Lung (tissue), 12 donors: Measurements from ENCODE around the gene TMF1. TPM values are rescaled to one million over a fixed set of nuclear protein-coding genes. Genes with fewer than 3 reads are reported as not detected.

Experiments used
- ATAC-seq: fragments of 200-7000 bp; cut with Tn5 transposase; one replicate; pipeline ENCODE4 v1.9.1; 2020; ENCODE audit warnings: moderate number of reproducible peaks; ENCODE audit not compliant: insufficient read depth, low FRiP score
- DNase-seq, 3 donors: peaks; one replicate each; pipeline ENCODE4 v3.0.0-alpha.2; 2013 to 2017
- H3K27ac ChIP-seq, 2 donors: one replicate each; pipeline ENCODE4 v1.5.1; 2013; ENCODE audit warnings: mild to moderate bottlenecking in 2 of 2, moderate library complexity in 2 of 2, control low read depth in 1 of 2, inconsistent platforms in 1 of 2, low read depth in 1 of 2, low read length in 1 of 2
- H3K27me3 ChIP-seq, 3 donors: one replicate each; pipeline ENCODE4 v1.5.1; 2013; ENCODE audit warnings: low read length in 2 of 3; ENCODE audit not compliant: control insufficient read depth in 3 of 3, insufficient read depth in 3 of 3
- H3K36me3 ChIP-seq, 4 donors: one replicate each; pipeline ENCODE4 v1.5.1; 2013; ENCODE audit warnings: low read length in 4 of 4, mild to moderate bottlenecking in 1 of 4, moderate library complexity in 1 of 4; ENCODE audit not compliant: control insufficient read depth in 4 of 4, insufficient read depth in 4 of 4
- H3K4me1 ChIP-seq, 5 donors: one replicate each; pipeline ENCODE4 v1.5.1; 2013; ENCODE audit warnings: low read length in 5 of 5, mild to moderate bottlenecking in 2 of 5, moderate library complexity in 1 of 5; ENCODE audit not compliant: control insufficient read depth in 5 of 5, insufficient read depth in 5 of 5
- H3K4me3 ChIP-seq: one replicate; pipeline ENCODE4 v1.5.1; 2013; ENCODE audit warnings: mild to moderate bottlenecking, control low read depth, moderate library complexity
- H3K9ac ChIP-seq, 2 donors: one replicate each; pipeline ENCODE4 v1.5.1; 2013; ENCODE audit warnings: low read length in 2 of 2, control low read depth in 1 of 2; ENCODE audit not compliant: insufficient read depth in 1 of 2
- H3K9me3 ChIP-seq, 4 donors: one replicate each; pipeline ENCODE4 v1.5.1; 2013; ENCODE audit warnings: low read length in 3 of 4, mild to moderate bottlenecking in 1 of 4, moderate library complexity in 1 of 4; ENCODE audit not compliant: control insufficient read depth in 4 of 4, insufficient read depth in 3 of 4
- WGBS, 2 donors: extraction: QIAGEN DNeasy Blood & Tissue Kit; methylation state at CpG; one replicate each; pipeline ENCODE4 v1.1.7; 2013; 5-methylcytosine and 5-hydroxymethylcytosine counted together
- polyA plus RNA-seq, 2 donors: library from polyadenylated mRNA; stranded (reverse); fragments of 200-250 nt; gene quantifications; one replicate each; pipeline ENCODE4 v1.2.1, GENCODE V29; 2013
- total RNA-seq, 2 donors: library from RNA; depleted of rRNA in 1 of 2; stranded (reverse); fragments of >200 nt in 1 of 2; gene quantifications; one replicate each; pipeline ENCODE4 v1.2.1, GENCODE V29; 2014 to 2021
- TF ChIP-seq, protein P1 (sequence below): IDR thresholded peaks from 2 replicates; pipeline ENCODE4 v1.5.1; 2012; ENCODE audit warnings: mild to moderate bottlenecking; ENCODE audit errors: control extremely low read depth, extremely low read depth
- donor health status: control.
- donor health status: control.
- donor health status: Bipolar disorder and iron deficiency.
- donor health status: healthy.
- donor health status: DM: yes; HTN: yes; CAD: no.

Gene TMF1
- total and polyA plus RNA-seq, 4 donors, result 9.6 to 84.3 (median 26.1) TPM

DNA sequence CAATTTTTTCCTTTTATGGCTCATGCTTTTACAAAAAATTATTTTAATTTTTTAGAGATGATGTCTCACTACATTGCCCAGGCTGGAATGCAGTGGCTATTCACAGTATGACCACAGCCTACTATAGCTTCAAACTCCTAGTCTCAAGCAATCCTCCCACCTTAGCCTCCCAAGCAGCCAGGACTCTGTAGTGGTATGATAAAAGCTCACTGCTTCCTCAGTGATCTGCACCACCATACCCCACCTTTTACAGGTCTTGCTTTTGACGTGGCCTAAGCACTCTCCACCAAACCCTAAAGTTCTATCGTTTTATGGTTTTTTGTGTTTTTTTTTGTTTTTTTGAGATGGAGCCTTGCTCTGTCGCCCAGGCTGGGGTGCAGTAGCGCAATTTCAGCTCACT is 14.0 kb upstream of the TMF1 start:
- H3K9me3 ChIP-seq, result no peaks in the 10 kb centered on the region
- peaks cover 6 to 22% (median 15%) of the 10 kb centered on the region in 4 donors for H3K36me3 ChIP-seq
- H3K4me1 ChIP-seq, result no peaks in the 10 kb centered on the region
- WGBS, 2 donors, result 77 to 99% methylated on average over 4 of the region's 4 CpGs
- TF ChIP-seq, protein P1, sequence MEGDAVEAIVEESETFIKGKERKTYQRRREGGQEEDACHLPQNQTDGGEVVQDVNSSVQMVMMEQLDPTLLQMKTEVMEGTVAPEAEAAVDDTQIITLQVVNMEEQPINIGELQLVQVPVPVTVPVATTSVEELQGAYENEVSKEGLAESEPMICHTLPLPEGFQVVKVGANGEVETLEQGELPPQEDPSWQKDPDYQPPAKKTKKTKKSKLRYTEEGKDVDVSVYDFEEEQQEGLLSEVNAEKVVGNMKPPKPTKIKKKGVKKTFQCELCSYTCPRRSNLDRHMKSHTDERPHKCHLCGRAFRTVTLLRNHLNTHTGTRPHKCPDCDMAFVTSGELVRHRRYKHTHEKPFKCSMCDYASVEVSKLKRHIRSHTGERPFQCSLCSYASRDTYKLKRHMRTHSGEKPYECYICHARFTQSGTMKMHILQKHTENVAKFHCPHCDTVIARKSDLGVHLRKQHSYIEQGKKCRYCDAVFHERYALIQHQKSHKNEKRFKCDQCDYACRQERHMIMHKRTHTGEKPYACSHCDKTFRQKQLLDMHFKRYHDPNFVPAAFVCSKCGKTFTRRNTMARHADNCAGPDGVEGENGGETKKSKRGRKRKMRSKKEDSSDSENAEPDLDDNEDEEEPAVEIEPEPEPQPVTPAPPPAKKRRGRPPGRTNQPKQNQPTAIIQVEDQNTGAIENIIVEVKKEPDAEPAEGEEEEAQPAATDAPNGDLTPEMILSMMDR, result no peak
- no peak for ATAC-seq
- H3K9ac ChIP-seq, result no peak overlapping the region
- no peak overlapping the region for H3K4me3 ChIP-seq
- no peak overlapping the region for H3K27ac ChIP-seq
- DNase-seq, result no peak
- no peaks in the 10 kb centered on the region for H3K27me3 ChIP-seq

DNA sequence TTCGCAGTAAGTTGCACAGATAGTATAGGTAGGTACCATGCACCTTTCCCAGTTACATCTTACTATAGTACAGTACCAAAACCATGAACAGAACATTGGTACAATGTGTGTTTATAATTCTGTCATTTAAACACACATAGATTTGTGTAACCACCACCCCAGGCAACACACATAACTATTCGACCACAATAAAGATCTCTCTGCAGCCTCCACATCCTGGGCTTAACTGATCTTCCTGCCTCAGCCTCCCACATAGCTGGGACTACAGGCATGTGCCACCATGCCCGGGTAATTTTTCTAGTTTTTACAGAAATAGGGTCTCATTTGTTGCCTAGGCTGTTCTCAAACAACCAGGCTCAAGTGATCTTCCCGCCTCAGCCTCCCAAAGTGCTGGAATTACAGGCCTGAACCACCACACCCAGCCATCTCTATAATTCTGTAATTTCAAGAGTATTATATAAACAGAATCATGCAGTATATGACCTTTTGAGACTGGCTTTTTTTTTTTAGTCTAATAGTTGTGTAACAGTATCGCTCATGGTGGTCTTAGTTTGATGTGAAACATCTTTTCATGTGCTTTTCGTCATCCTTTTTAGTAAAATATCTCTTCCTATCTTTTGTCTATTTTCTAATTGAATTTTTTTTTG is 13.3 kb upstream of the TMF1 start:
- WGBS, 2 donors, result 86 to 93% methylated on average over 6 of the region's 6 CpGs
- Histone ChIP-seq H3K4me1 (no peaks in the 10 kb centered on the region), H3K27me3 (no peaks in the 10 kb centered on the region), H3K27ac (no peak overlapping the region), H3K4me3 (no peak overlapping the region), H3K9me3 (no peaks in the 10 kb centered on the region), H3K36me3 (peaks cover 10 to 29% (median 17%) of the 10 kb centered on the region in 4 donors), H3K9ac (no peak overlapping the region)
- TF ChIP-seq, protein P1, result no peak
- no peak for ATAC-seq
- no peak for DNase-seq

DNA sequence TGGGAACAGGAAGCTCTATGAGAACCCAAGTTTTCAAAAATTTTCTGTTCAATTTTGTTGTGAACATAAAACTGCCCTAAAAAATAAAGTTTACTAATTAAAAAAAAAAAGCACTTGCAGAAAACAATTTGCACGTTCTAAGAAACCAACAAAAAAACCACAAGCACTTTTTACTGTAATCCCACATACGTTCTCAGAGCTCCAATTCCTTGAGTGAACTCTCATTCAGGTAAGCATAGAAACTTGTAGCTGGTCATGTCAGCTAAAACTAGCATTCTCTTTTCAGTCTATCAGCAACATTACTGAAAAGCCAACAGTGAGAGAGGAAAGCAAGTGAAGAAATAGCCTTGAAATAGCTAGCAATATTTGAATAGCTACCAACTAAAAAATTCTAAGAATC is 11.5 kb upstream of the TMF1 start:
- H3K27ac ChIP-seq, result no peak overlapping the region
- H3K9me3 ChIP-seq, result no peaks in the 10 kb centered on the region
- peaks cover 11 to 37% (median 22%) of the 10 kb centered on the region in 4 donors for H3K36me3 ChIP-seq
- no peaks in the 10 kb centered on the region for H3K4me1 ChIP-seq
- TF ChIP-seq, protein P1, result no peak
- no peak overlapping the region for H3K9ac ChIP-seq
- no peaks in the 10 kb centered on the region for H3K27me3 ChIP-seq
- WGBS, 2 donors, result 66 to 68% methylated on average over 2 of the region's 2 CpGs
- DNase-seq (no peak), ATAC-seq (no peak)
- no peak overlapping the region for H3K4me3 ChIP-seq

DNA sequence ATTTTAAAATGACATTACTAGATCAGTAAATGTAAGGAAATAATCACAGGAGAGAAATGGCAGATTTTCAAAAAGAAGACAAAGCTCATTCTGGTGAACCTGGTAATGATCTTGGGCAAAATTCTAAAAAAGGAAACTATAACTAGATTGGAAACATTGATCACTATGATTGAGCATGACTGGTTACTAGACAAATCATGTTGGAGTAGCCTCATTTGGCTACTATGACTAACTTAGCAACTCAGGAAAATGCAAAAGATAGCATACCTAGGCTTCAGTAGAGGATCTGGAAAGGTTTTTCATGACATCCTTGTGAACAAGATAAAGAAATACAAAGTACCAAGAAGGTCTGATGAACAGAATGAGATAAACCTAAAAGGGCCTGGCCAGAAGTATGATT is 7.6 kb upstream of the TMF1 start:
- TF ChIP-seq, protein P1, result no peak
- H3K4me3 ChIP-seq, result no peak overlapping the region
- no peak for DNase-seq
- peaks cover 13 to 42% (median 31%) of the 10 kb centered on the region in 4 donors for H3K36me3 ChIP-seq
- no peaks in the 10 kb centered on the region for H3K4me1 ChIP-seq
- H3K27ac ChIP-seq, result no peak overlapping the region
- H3K9me3 ChIP-seq, result no peaks in the 10 kb centered on the region
- H3K27me3 ChIP-seq, result no peaks in the 10 kb centered on the region
- H3K9ac ChIP-seq, result no peak overlapping the region
- ATAC-seq, result no peak
